Activated T-helper 17 cell treated with anti-CD3 and anti-CD28 coated beads, Interleukin-2, amount 50 U/mL, for 72 hours (primary cell): ENCODE measurements around the gene PCDHA13. TPM values are rescaled to one million over a fixed set of nuclear protein-coding genes. Genes with fewer than 3 reads are reported as not detected.

Source experiments
- ATAC-seq: fragments of 150-1000 bp; cut with Tn5 transposase; replicated peaks from 2 replicates; pipeline ENCODE4 v1.10.0; 2021; ENCODE audit warnings: mild to moderate bottlenecking, moderate library complexity
- H3K27ac Mint-ChIP-seq: one replicate; pipeline ENCODE4 v1.8.0; 2022; ENCODE audit warnings: mixed read lengths
- H3K27me3 Mint-ChIP-seq: one replicate; pipeline ENCODE4 v1.8.0; 2022; ENCODE audit warnings: mixed read lengths
- H3K36me3 Mint-ChIP-seq: one replicate; pipeline ENCODE4 v1.8.0; 2022; ENCODE audit warnings: low read depth, mild to moderate bottlenecking, mixed read lengths
- H3K4me1 Mint-ChIP-seq: one replicate; pipeline ENCODE4 v1.8.0; 2022; ENCODE audit warnings: mixed read lengths
- H3K4me3 Mint-ChIP-seq: one replicate; pipeline ENCODE4 v1.8.0; 2022; ENCODE audit warnings: mild to moderate bottlenecking, mixed read lengths
- H3K9me3 Mint-ChIP-seq: one replicate; pipeline ENCODE4 v1.8.0; 2022; ENCODE audit warnings: mixed read lengths
- total RNA-seq, 2 donors: library from RNA; stranded (reverse); gene quantifications; one replicate each; pipeline ENCODE4 v1.2.3, GENCODE V29; 2022

PCDHA13 gene
- total RNA-seq, 2 donors from 2014 or later, result not detected

DNA sequence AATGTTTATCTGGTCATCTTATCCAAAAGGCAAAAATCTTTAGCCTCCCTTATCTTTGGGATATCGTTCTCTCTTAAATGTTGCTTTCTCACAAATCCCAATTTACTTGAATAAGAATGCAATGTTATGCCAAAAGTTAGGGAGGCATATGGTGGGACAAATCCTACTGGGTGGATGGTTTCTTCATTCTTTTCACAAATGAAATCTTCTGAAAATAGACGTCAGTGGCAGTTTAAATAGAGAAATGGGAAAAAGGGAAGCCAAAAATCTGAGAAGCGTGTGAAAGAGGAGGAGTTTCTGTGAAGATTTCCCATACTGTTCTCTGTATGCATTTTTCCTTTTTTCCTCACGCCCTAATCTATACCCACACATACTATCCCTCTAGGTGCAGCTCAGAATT lies 41.7 kb downstream of the PCDHA13 start:
- H3K9me3 Mint-ChIP-seq, result no peaks in the 10 kb centered on the region
- H3K36me3 Mint-ChIP-seq, result no peaks in the 10 kb centered on the region
- H3K27me3 Mint-ChIP-seq, result peaks cover 24% of the 10 kb centered on the region
- ATAC-seq, result no peak
- no peaks in the 10 kb centered on the region for H3K4me1 Mint-ChIP-seq
- H3K4me3 Mint-ChIP-seq, result no peak overlapping the region
- no peak overlapping the region for H3K27ac Mint-ChIP-seq

DNA sequence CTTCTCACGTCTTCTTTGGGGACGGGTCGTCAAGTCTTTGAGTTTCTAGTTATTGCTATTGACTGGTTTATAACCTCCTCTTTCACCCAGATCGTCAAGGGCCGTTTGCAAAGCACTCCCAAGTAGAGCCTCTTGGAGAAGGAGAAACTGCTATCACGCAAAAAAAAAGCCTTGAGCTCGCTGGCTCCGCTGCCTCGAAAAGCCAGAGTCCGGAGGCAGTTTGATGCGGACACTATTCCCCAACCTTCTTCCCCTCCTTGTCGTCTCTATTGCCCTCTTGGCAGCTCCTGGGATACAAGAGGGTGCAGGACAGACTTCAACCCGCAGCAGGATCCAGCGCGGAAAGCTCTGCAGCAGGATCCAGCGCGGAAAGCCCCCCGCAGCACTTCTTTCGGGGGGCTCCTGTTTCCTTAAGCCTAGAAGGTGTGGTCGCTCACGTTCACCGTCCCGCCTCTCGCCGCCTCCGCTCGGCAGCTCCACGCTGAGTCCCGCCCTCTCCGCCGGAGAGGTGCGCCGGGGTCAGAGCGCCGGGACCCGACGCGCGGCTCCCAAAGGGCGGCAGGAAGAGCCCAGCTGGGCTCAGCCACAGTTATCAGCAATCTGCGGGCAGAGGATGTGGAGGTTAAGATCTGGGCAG lies 44.0 kb downstream of the PCDHA13 start, which contains the start of gene PCDHAC1:
PCDHAC1 (plus strand) TSS at position 494 of the 637 bp plus-strand sequence. CDS start 594 bp downstream, outside the sequence.
- Mint-ChIP-seq H3K27me3 (peaks cover 40% of the 10 kb centered on the region), H3K9me3 (no peaks in the 10 kb centered on the region), H3K4me1 (no peaks in the 10 kb centered on the region), H3K36me3 (no peaks in the 10 kb centered on the region), H3K4me3 (peak within 1 kb of the TSS; percentile 64), H3K27ac (no peak within 1 kb of the TSS)
- ATAC-seq, result peak; percentile 44

DNA sequence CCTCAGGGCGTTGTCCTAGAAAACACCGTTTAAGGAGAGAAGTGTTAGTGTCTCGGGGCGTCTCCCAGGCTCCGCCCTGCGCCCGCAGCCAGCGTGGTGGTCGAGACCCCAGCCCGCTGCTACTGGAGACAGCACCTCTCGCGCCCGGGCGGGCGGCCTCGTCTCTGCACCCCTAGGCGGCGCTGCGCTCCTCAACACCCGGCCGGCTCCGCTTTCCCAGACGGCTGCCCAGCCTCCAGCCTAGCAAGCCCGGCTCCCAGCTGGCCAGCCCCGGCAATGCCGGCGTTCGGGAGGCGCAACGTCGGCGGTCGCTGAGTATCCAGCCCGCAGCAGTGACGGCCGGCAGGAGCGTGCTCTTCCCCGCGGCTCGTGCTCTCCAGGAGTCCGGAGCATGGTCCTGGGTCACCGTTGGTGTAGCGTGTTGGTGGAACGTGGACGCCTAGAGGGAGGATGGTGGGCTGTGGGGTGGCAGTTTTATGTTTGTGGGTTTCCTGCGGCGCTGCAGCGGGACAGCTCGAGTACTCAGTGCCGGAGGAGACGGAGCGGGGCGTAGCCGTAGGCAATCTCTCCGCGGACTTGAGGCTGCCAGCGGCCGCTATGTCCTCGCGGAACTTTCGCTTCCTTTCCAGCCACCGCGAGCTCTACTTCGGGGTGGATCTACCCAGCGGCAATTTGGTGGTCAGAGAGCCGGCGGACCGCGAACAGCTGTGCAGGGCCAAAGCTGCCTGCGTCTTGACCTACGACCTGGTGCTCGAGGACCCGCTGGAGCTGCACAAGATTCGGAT lies 44.7 kb downstream of the PCDHA13 start:
- Mint-ChIP-seq H3K27me3 (peaks cover 41% of the 10 kb centered on the region), H3K27ac (no peak overlapping the region), H3K9me3 (no peaks in the 10 kb centered on the region), H3K36me3 (no peaks in the 10 kb centered on the region), H3K4me1 (no peaks in the 10 kb centered on the region), H3K4me3 (peak overlapping the region; percentile 64)
- ATAC-seq, result peak; percentile 80

DNA sequence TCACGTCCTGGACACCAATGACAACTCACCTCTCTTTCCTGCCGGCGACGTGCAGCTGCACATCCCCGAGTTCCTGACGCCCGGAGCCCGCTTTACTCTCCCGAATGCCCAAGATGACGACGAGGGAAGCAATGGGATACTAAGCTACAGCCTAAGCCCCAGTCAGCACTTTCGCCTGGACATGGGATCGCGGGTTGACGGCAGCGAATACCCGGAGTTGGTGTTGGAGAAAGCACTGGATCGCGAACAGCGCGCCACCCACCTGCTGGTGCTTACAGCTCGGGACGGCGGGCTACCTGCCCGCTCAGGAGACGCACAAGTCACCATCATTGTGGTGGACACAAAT lies 45.3 kb downstream of the PCDHA13 start:
- Mint-ChIP-seq H3K4me3 (peak overlapping the region; percentile 64), H3K4me1 (no peaks in the 10 kb centered on the region), H3K27ac (no peak overlapping the region), H3K27me3 (peaks cover 40% of the 10 kb centered on the region), H3K36me3 (no peaks in the 10 kb centered on the region), H3K9me3 (no peaks in the 10 kb centered on the region)
- ATAC-seq, result no peak

Other genes with a start within 250 kb of the PCDHA13 start
- gene CD14, start 248.9 kb upstream of the PCDHA13 start, total RNA-seq, result under 1 TPM; 0.32 to 0.39 TPM
- gene TMCO6, start 242.7 kb upstream of the PCDHA13 start, total RNA-seq, result 10 to 100 TPM; 22.9 to 30.6 TPM
- gene NDUFA2, start 234.5 kb upstream of the PCDHA13 start, total RNA-seq, result 10 to 100 TPM; 48.1 to 63.9 TPM
- gene IK, start 234.3 kb upstream of the PCDHA13 start, total RNA-seq, result 10 to 100 TPM; 76.9 to 85.8 TPM
- gene WDR55, start 217.2 kb upstream of the PCDHA13 start, total RNA-seq, result 10 to 100 TPM; 38.8 TPM
- gene DND1, start 208.5 kb upstream of the PCDHA13 start, total RNA-seq, result 1 to 10 TPM; 3.0 to 3.4 TPM
- gene HARS1, start 190.8 kb upstream of the PCDHA13 start, total RNA-seq, result 100 to 1,000 TPM in 1 of 2 donors, 10 to 100 TPM in 1; 82.2 to 103 TPM
- 10 to 100 TPM; 24.7 to 30.2 TPM for gene HARS2, start 190.7 kb upstream of the PCDHA13 start, total RNA-seq
- 10 to 100 TPM; 47.5 to 58.0 TPM for gene ZMAT2, start 181.7 kb upstream of the PCDHA13 start, total RNA-seq
- not detected for gene PCDHA1, start 96.0 kb upstream of the PCDHA13 start, total RNA-seq
- gene PCDHA2, start 87.3 kb upstream of the PCDHA13 start, total RNA-seq, result not detected
- not detected for gene PCDHA3, start 81.1 kb upstream of the PCDHA13 start, total RNA-seq
- not detected for gene PCDHA4, start 75.1 kb upstream of the PCDHA13 start, total RNA-seq
- gene PCDHA5, start 60.5 kb upstream of the PCDHA13 start, total RNA-seq, result not detected
- not detected for gene PCDHA6, start 54.2 kb upstream of the PCDHA13 start, total RNA-seq
- gene PCDHA7, start 47.9 kb upstream of the PCDHA13 start, total RNA-seq, result not detected
- not detected for gene PCDHA8, start 40.9 kb upstream of the PCDHA13 start, total RNA-seq
- not detected for gene PCDHA9, start 33.7 kb upstream of the PCDHA13 start, total RNA-seq
- gene PCDHA10, start 26.2 kb upstream of the PCDHA13 start, total RNA-seq, result not detected
- not detected for gene PCDHA11, start 13.2 kb upstream of the PCDHA13 start, total RNA-seq
- not detected for gene PCDHA12, start 6.8 kb upstream of the PCDHA13 start, total RNA-seq
- not detected for gene PCDHAC1, start 44.2 kb downstream of the PCDHA13 start, total RNA-seq
- not detected for gene PCDHAC2, start 84.4 kb downstream of the PCDHA13 start, total RNA-seq
- not detected for gene PCDHB1, start 169.2 kb downstream of the PCDHA13 start, total RNA-seq
- under 1 TPM; 0.06 to 0.24 TPM for gene PCDHB2, start 212.5 kb downstream of the PCDHA13 start, total RNA-seq
- gene PCDHB3, start 218.3 kb downstream of the PCDHA13 start, total RNA-seq, result under 1 TPM in 1 of 2 donors, not detected in 1; 0.08 TPM
- not detected for gene PCDHB4, start 239.7 kb downstream of the PCDHA13 start, total RNA-seq